Calu3 (cell line): ENCODE results near the gene COMT. TPM values are rescaled to one million over a fixed set of nuclear protein-coding genes. Genes with fewer than 3 reads are reported as not detected.

Source experiments
- BruUV-seq: library from RNA; stranded (reverse); fragments of 400-500 nt; replicated peaks from 2 replicates; lab custom pipeline; 2021; lab: Mats Ljungman, UMichigan
- CTCF ChIA-PET: fragments of 300-600 bp; sonication (Branson Sonifier 250); formaldehyde crosslinking; loops from one replicate; lab custom pipeline; 2022; ENCODE audit warnings: antibody characterized with exemption; lab: Charles Lee
- DNase-seq: peaks from one replicate; pipeline ENCODE4 v3.0.0; 2022
- H3K27ac Mint-ChIP-seq: one replicate; pipeline ENCODE4 v1.8.0; 2022; ENCODE audit warnings: mixed read lengths; ENCODE audit not compliant: unreplicated experiment
- H3K27me3 Mint-ChIP-seq: one replicate; pipeline ENCODE4 v1.8.0; 2022; ENCODE audit warnings: mixed read lengths; ENCODE audit not compliant: unreplicated experiment
- H3K36me3 Mint-ChIP-seq: one replicate; pipeline ENCODE4 v1.8.0; 2022; ENCODE audit warnings: mild to moderate bottlenecking, moderate library complexity, mixed read lengths; ENCODE audit not compliant: insufficient read depth, unreplicated experiment
- H3K4me1 Mint-ChIP-seq: one replicate; pipeline ENCODE4 v1.8.0; 2022; ENCODE audit warnings: mild to moderate bottlenecking, low read depth, mixed read lengths; ENCODE audit not compliant: unreplicated experiment
- H3K4me3 Mint-ChIP-seq: one replicate; pipeline ENCODE4 v1.8.0; 2022; ENCODE audit warnings: mild to moderate bottlenecking, low read depth, moderate library complexity, mixed read lengths; ENCODE audit not compliant: unreplicated experiment
- H3K9me3 Mint-ChIP-seq: one replicate; pipeline ENCODE4 v1.8.0; 2022; ENCODE audit warnings: low read depth, mixed read lengths; ENCODE audit not compliant: unreplicated experiment
- intact Hi-C: fragments of 100-400 bp; cut with micrococcal nuclease; formaldehyde crosslinking; loops from one replicate; pipeline ENCODE4 v1.10.0; 2022; ENCODE audit not compliant: unreplicated experiment
- total RNA-seq: library from RNA; stranded (reverse); gene quantifications from 2 replicates; pipeline ENCODE4 v1.2.3, GENCODE V29; 2022
- TF ChIP-seq, protein P1 (sequence below): fragments of 200-600 bp; IDR thresholded peaks from one replicate; pipeline ENCODE4 v1.8.0; 2022; ENCODE audit warnings: antibody characterized with exemption; ENCODE audit not compliant: unreplicated experiment

Gene COMT
- total RNA-seq, 1 experiment from 2014 or later = 170 TPM

DNA sequence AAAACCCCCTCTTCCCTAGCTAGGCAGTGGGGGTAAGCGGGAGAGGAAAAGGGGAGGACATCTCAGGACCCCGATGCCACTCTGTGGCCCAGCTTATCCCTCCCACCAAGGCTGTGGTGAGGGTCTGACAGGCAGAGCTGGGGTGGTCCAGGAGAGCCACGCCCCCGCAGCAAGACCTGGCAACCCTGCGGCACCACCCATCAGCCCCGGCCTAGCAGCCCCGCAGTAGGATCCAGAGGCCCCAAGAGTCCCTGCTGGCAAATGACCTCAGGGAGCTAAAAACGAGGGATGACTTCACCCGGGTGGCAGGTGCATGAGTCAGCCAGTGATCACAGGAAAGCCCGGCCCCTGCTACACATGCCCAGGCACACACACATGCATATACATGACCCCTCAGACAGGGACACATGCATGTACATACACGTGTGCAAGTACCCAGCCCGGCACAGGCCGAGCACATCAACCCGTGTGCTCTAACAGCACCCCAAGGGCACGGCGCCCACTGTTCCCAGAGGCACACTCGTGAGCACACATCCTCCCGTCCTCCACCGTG, 42.7 kb downstream of the COMT start:
- no peak overlapping the region for H3K4me3 Mint-ChIP-seq
- CTCF ChIA-PET = interaction anchor here (0.6 to 1.7 kb wide), 5 partner anchors 13 to 31 kb away, joined by 3 to 7 read pairs (median 4); no protein-coding TSS in a partner anchor
- TF ChIP-seq, protein P1, sequence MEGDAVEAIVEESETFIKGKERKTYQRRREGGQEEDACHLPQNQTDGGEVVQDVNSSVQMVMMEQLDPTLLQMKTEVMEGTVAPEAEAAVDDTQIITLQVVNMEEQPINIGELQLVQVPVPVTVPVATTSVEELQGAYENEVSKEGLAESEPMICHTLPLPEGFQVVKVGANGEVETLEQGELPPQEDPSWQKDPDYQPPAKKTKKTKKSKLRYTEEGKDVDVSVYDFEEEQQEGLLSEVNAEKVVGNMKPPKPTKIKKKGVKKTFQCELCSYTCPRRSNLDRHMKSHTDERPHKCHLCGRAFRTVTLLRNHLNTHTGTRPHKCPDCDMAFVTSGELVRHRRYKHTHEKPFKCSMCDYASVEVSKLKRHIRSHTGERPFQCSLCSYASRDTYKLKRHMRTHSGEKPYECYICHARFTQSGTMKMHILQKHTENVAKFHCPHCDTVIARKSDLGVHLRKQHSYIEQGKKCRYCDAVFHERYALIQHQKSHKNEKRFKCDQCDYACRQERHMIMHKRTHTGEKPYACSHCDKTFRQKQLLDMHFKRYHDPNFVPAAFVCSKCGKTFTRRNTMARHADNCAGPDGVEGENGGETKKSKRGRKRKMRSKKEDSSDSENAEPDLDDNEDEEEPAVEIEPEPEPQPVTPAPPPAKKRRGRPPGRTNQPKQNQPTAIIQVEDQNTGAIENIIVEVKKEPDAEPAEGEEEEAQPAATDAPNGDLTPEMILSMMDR = no peak
- BruUV-seq = no TSS peak
- intact Hi-C loops = no loop called here
- peaks cover 16% of the 10 kb centered on the region for H3K4me1 Mint-ChIP-seq
- peak; percentile 77 for DNase-seq
- peaks cover 29% of the 10 kb centered on the region for H3K36me3 Mint-ChIP-seq
- no peak overlapping the region for H3K27ac Mint-ChIP-seq
- no peaks in the 10 kb centered on the region for H3K9me3 Mint-ChIP-seq
- H3K27me3 Mint-ChIP-seq = no peaks in the 10 kb centered on the region

DNA sequence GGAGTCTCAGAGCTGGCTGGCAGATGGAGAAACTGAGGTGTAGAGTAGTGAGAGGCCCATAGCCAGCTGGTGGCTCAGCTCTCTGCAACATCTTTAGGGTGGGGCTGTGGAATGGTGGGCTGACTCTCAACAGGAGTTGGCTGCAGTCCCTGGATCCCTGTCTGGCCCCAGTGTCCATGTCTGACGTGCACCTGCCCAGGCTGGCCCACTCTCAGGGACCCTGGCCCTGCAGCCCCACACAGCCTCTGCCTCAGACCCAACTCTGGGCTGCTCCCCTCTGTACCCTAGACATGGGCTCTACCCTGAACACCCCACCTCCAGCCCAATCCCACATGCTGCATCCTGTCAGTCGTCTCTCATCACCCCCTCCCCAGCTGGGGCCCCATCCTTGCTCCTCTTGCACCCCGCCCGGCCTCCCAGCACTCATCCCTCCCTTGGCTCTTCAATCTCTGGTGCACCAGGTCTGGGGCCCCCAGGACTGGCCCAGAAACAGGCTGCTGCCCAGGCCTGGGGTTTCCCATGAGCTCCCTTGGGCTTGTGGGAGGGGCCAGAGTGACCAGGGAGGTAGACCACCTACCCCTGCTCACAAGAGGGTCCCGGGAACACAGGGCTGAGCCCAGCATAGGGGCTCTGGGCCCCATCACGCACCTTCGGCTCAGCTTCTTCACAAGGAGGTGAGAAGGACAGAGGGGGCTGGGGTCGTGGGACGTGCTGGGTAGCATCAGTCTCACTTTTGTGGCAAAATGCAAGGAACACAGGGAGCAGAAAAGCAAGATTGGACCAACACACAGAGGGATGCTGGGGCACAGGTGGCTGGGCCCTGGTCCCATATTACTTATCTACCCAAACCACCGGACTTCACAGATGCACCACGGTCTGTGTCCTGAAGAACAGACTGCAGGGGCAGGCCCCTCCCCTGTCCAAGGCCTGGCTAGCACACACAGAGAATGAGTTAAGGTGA, 43.6 kb downstream of the COMT start:
- TF ChIP-seq, protein P1 = no peak
- peaks cover 16% of the 10 kb centered on the region for H3K4me1 Mint-ChIP-seq
- peak overlapping the region; percentile 47 for H3K4me3 Mint-ChIP-seq
- no peak for DNase-seq
- no peaks in the 10 kb centered on the region for H3K27me3 Mint-ChIP-seq
- peaks cover 29% of the 10 kb centered on the region for H3K36me3 Mint-ChIP-seq
- H3K9me3 Mint-ChIP-seq = no peaks in the 10 kb centered on the region
- CTCF ChIA-PET = interaction anchor here (1.0 to 1.4 kb wide), 5 partner anchors 10 to 37 kb away, joined by 3 to 7 read pairs (median 3); no protein-coding TSS in a partner anchor
- no TSS peak for BruUV-seq
- intact Hi-C loops = no loop called here
- no peak overlapping the region for H3K27ac Mint-ChIP-seq

DNA sequence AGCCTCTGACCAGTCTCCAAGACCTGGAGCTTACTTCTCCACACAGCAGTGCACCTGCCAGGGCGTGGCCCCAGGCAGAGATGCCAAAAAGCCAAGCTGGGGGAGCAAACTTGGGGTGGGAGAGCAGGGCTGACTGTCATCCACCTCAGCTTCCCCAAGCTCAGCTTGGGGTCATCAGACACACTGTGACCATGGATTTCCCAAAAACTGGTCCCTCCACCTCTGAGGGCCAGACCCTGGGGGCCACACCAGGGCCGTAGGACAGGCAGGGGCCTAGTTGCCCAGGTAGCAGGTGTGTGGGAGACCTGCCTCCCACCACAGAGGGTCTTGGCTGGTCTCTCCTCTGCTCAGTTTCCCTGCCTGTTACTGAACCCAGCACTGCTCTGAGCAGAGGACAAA, 44.4 kb downstream of the COMT start:
- Mint-ChIP-seq H3K4me3 (peak overlapping the region; percentile 69), H3K27me3 (no peaks in the 10 kb centered on the region), H3K4me1 (peaks cover 16% of the 10 kb centered on the region), H3K27ac (no peak overlapping the region), H3K36me3 (peaks cover 27% of the 10 kb centered on the region), H3K9me3 (no peaks in the 10 kb centered on the region)
- TF ChIP-seq, protein P1 = no peak
- BruUV-seq = no TSS peak
- no peak for DNase-seq
- CTCF ChIA-PET = interaction anchor here (0.6 to 1.4 kb wide), 7 partner anchors 11 to 81 kb away, joined by 3 to 7 read pairs (median 3); no protein-coding TSS in a partner anchor
- intact Hi-C loops = no loop called here

DNA sequence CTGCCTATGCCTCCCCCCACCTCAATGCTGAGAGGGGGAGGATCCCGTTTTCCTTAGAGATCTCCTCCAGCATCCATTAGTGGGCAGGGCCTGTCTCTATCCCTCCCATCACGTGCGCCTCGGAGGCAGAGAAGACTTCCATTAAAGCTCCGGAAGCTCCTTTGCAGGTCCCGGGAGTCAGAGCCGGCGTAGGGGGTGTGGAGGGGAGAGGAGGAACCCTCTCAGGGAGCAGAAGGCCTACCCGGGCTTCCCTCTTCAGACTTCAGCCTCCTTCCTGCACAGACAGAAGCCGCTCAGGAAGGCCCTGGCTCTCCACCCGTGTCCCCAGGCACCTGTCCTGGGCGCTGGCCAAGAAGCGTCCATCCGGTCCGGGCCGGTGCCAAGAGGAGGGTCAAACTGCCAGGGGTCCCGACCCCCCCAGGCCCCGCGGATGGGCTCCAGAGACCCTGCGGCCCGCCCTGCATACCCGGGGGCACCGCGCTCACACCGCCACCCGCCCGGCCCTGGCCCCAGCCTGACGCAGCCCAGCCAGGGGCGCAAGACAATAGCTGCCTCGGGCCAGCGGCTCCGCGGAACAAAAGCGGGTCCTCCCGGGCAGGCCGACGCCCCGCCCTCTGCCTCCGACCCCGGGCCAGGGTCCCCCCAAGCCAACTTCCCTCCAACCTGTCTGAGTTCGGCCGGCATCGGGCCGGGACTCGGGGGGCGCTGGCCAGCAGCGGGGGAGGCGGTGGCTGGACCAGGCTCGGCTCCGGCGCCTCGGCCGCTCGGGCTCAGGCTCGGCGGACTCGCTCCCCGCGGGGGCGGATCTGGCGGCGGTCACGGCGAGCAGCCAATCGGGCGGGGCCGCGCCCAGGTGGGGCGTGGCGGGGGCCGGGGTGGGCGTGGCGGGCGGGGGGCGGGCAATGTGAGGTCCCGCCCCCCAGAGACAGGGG, 45.1 kb downstream of the COMT start:
- TF ChIP-seq, protein P1 = no peak
- BruUV-seq = TSS peak; percentile 49
- peak; percentile 88 for DNase-seq
- no peaks in the 10 kb centered on the region for H3K27me3 Mint-ChIP-seq
- H3K4me3 Mint-ChIP-seq = peak overlapping the region; percentile 69
- no peak overlapping the region for H3K27ac Mint-ChIP-seq
- peaks cover 16% of the 10 kb centered on the region for H3K4me1 Mint-ChIP-seq
- CTCF ChIA-PET = interaction anchor here (0.6 to 1.4 kb wide), 7 partner anchors 12 to 81 kb away, joined by 3 to 7 read pairs (median 3); no protein-coding TSS in a partner anchor
- no peaks in the 10 kb centered on the region for H3K9me3 Mint-ChIP-seq
- intact Hi-C loops = no loop called here
- H3K36me3 Mint-ChIP-seq = peaks cover 27% of the 10 kb centered on the region
